GM23338 (cell line): Measurements from ENCODE around the gene P2RY8. TPM values are rescaled to one million over a fixed set of nuclear protein-coding genes. Genes with fewer than 3 reads are reported as not detected.

ENCODE experiments used
- ATAC-seq: fragments of 200-7000 bp; cut with Tn5 transposase; 3 replicates; pipeline ENCODE4 v1.9.1; 2020
- DNase-seq: peaks from one replicate; pipeline ENCODE4 v3.0.0-alpha.2; 2015; ENCODE audit warnings: low spot score
- H2AFZ ChIP-seq: fragments of 200-600 bp; sonication (generic); 2 replicates; pipeline ENCODE4 v1.8.0; 2016; ENCODE audit warnings: antibody characterized with exemption, mild to moderate bottlenecking, moderate library complexity
- H3F3A ChIP-seq: fragments of 200-600 bp; sonication (generic); replicated peaks from 2 replicates; pipeline ENCODE4 v1.8.0; 2017; ENCODE audit warnings: antibody characterized with exemption, mixed run types, low read depth
- H3K27ac ChIP-seq: fragments of 200-600 bp; sonication (generic); 2 replicates; pipeline ENCODE4 v1.6.1; 2016; ENCODE audit warnings: low read depth
- H3K27me3 ChIP-seq: fragments of 200-600 bp; sonication (generic); 2 replicates; pipeline ENCODE4 v1.8.0; 2016; ENCODE audit warnings: mild to moderate bottlenecking, mixed run types, moderate library complexity; ENCODE audit not compliant: insufficient read depth
- H3K36me3 ChIP-seq: fragments of 200-600 bp; sonication (generic); 2 replicates; pipeline ENCODE4 v1.8.0; 2016; ENCODE audit warnings: mild to moderate bottlenecking; ENCODE audit not compliant: insufficient read depth
- H3K4me1 ChIP-seq: fragments of 200-600 bp; sonication (generic); 2 replicates; pipeline ENCODE4 v1.8.0; 2016; ENCODE audit warnings: mild to moderate bottlenecking, moderate library complexity; ENCODE audit not compliant: insufficient read depth
- H3K4me2 ChIP-seq: fragments of 200-600 bp; sonication (generic); 2 replicates; pipeline ENCODE4 v1.7.1; 2017; ENCODE audit warnings: mixed run types
- H3K4me3 ChIP-seq: fragments of 200-600 bp; sonication (generic); 2 replicates; pipeline ENCODE4 v1.6.1; 2016; ENCODE audit warnings: mixed run types
- H3K79me2 ChIP-seq: fragments of 200-600 bp; sonication (generic); replicated peaks from 2 replicates; pipeline ENCODE4 v1.8.0; 2017; ENCODE audit warnings: mild to moderate bottlenecking; ENCODE audit not compliant: insufficient read depth
- H3K9me2 ChIP-seq: fragments of 200-600 bp; sonication (generic); 2 replicates; pipeline ENCODE4 v1.8.0; 2017; ENCODE audit not compliant: insufficient read depth
- H4K20me1 ChIP-seq: fragments of 200-600 bp; sonication (generic); replicated peaks from 2 replicates; pipeline ENCODE4 v1.8.0; 2017; ENCODE audit warnings: mild to moderate bottlenecking; ENCODE audit not compliant: insufficient read depth
- H3K27ac Mint-ChIP-seq: 2 replicates; pipeline ENCODE4 v1.8.0; 2020; ENCODE audit warnings: inconsistent platforms, mild to moderate bottlenecking, moderate library complexity, mixed read lengths
- H3K27me3 Mint-ChIP-seq: 3 replicates; pipeline ENCODE4 v1.8.0; 2022; ENCODE audit warnings: low read depth, mild to moderate bottlenecking, moderate library complexity, mixed read lengths, inconsistent platforms; ENCODE audit not compliant: insufficient read depth, poor library complexity
- H3K36me3 Mint-ChIP-seq: 3 replicates; pipeline ENCODE4 v1.8.0; 2021; ENCODE audit warnings: low read depth, mild to moderate bottlenecking, inconsistent platforms, moderate library complexity, mixed read lengths
- H3K4me1 Mint-ChIP-seq: 3 replicates; pipeline ENCODE4 v1.8.0; 2020; ENCODE audit warnings: mild to moderate bottlenecking, inconsistent platforms, mixed read lengths
- H3K4me3 Mint-ChIP-seq: 3 replicates; pipeline ENCODE4 v1.8.0; 2021; ENCODE audit warnings: moderate library complexity, mild to moderate bottlenecking, inconsistent platforms, mixed read lengths
- H3K9me3 Mint-ChIP-seq: 3 replicates; pipeline ENCODE4 v1.8.0; 2020; ENCODE audit warnings: moderate library complexity, mild to moderate bottlenecking, inconsistent platforms, mixed read lengths
- POLR2AphosphoS5 ChIP-seq: IDR thresholded peaks from 2 replicates; pipeline ENCODE4 v1.6.1; 2016; ENCODE audit warnings: antibody characterized with exemption, low read depth
- ZNF114 ChIP-seq: fragments of 250-450 bp; sonication (Bioruptor Pico); IDR thresholded peaks from 2 replicates; pipeline ENCODE4 v1.5.0; 2020; ENCODE audit warnings: mild to moderate bottlenecking, moderate library complexity
- ZNF462 ChIP-seq: fragments of 250-450 bp; sonication (Bioruptor Pico); IDR thresholded peaks from 2 replicates; pipeline ENCODE4 v1.5.0; 2020; ENCODE audit warnings: mild to moderate bottlenecking, moderate library complexity
- polyA plus RNA-seq: library from polyadenylated mRNA; unstranded; fragments of >200 nt; fragmentation: Nextera tagmentation; extraction: Ambion mirVana; gene quantifications from 2 replicates; pipeline ENCODE4 v1.2.1, GENCODE V29; 2016
- total RNA-seq: library from RNA; depleted of rRNA; stranded (reverse); fragments of >200 nt; shearing (Covaris generic); gene quantifications from 2 replicates; pipeline ENCODE4 v1.2.3, GENCODE V29; 2014

P2RY8 gene
- total and polyA plus RNA-seq, 2 experiments from 2014 or later, result 0.24 TPM; not detected in 1

- H3K4me3 ChIP-seq, result no peak overlapping the region
- peak; percentile 24 for ATAC-seq
- H3K4me1 Mint-ChIP-seq, result peaks cover 8% of the 10 kb centered on the region
Measured at GRCh38 chrX:1418901-1419544, 118.0 kb downstream of the P2RY8 start.

More at GRCh38 chrX:1418901-1419544, 118.0 kb downstream of the P2RY8 start:
- peaks cover 36% of the 10 kb centered on the region; the same call in 1 of the 2 replicates for H3F3A ChIP-seq
- H3K36me3 Mint-ChIP-seq, result peaks cover 57% of the 10 kb centered on the region
- H3K27me3 ChIP-seq, result no peaks in the 10 kb centered on the region
- no peaks in the 10 kb centered on the region for H3K9me2 ChIP-seq
- no peak overlapping the region for H2AFZ ChIP-seq
- peaks cover 16% of the 10 kb centered on the region for H3K36me3 ChIP-seq
- DNase-seq, result no peak
- H3K9me3 Mint-ChIP-seq, result peaks cover 43% of the 10 kb centered on the region
- no peak overlapping the region for H3K4me2 ChIP-seq
- H3K79me2 ChIP-seq, result no peaks in the 10 kb centered on the region
- H3K4me3 Mint-ChIP-seq, result no peak overlapping the region
- H3K4me1 ChIP-seq, result no peaks in the 10 kb centered on the region
- H3K27ac ChIP-seq, result no peak overlapping the region
- H3K27me3 Mint-ChIP-seq, result peaks cover 24% of the 10 kb centered on the region
- peaks cover 6% of the 10 kb centered on the region; the same call in 1 of the 2 replicates for H4K20me1 ChIP-seq
- no peak overlapping the region for H3K27ac Mint-ChIP-seq
- TF ChIP-seq POLR2AphosphoS5 (peak; percentile 54; the same call in 1 of the 2 replicates), ZNF462 (no peak), ZNF114 (CRISPR knock-in tag) (no peak)
